GM20431 (cell line): Measurements from ENCODE around the gene ASRGL1.
"Not testable (repeated sequence)": the region's sequence is repeated elsewhere in the genome, so short reads cannot be mapped to it uniquely, and the experiment has no call there.

Source experiments
- in situ Hi-C: fragments of 300-500 bp; cut with MseI, MboI; formaldehyde crosslinking; loops from one replicate; pipeline ENCODE4 v1.15.0; 2020; ENCODE audit warnings: low sequenced_read_pairs; ENCODE audit not compliant: unreplicated experiment

ASRGL1 gene

GRCh38 chr11:62337303-62338181, at the start of gene ASRGL1:
Gene ASRGL1 (plus strand): TSS chr11:62337448. CDS start chr11:62337978, 530 bp downstream.
- in situ Hi-C loops: no loop called here

- in situ Hi-C loops: no loop called here
Measured at GRCh38 chr11:62295504-62295903, 41.7 kb upstream of the ASRGL1 start.

GRCh38 chr11:62298975-62299374, 38.3 kb upstream of the ASRGL1 start, which contains the start of gene SCGB1D4:
Gene SCGB1D4 (minus strand): TSS chr11:62299075. CDS start chr11:62299010, 65 bp downstream.
- in situ Hi-C loops: no loop called here

GRCh38 chr11:62306227-62306626, 31.0 kb upstream of the ASRGL1 start:
- in situ Hi-C loops: no loop called here

- in situ Hi-C loops: no loop called here
Measured at GRCh38 chr11:62307950-62308349, 29.3 kb upstream of the ASRGL1 start.

- in situ Hi-C loops: no loop called here
Measured at GRCh38 chr11:62309991-62310390, 27.3 kb upstream of the ASRGL1 start.

GRCh38 chr11:62315431-62315830, 21.8 kb upstream of the ASRGL1 start:
- in situ Hi-C loops: no loop called here

- in situ Hi-C loops: no loop called here
Measured at GRCh38 chr11:62322524-62322923, 14.7 kb upstream of the ASRGL1 start.

GRCh38 chr11:62324731-62325556, 12.3 kb upstream of the ASRGL1 start:
- in situ Hi-C loops: no loop called here

- in situ Hi-C loops: not testable (repeated sequence)
Measured at GRCh38 chr11:62325781-62326180, 11.5 kb upstream of the ASRGL1 start.

GRCh38 chr11:62326719-62327118, 10.5 kb upstream of the ASRGL1 start:
- in situ Hi-C loops: not testable (repeated sequence)

GRCh38 chr11:62327541-62327940, 9.7 kb upstream of the ASRGL1 start:
- in situ Hi-C loops: not testable (repeated sequence)

GRCh38 chr11:62331264-62331663, 6.0 kb upstream of the ASRGL1 start:
- in situ Hi-C loops: not testable (repeated sequence)

GRCh38 chr11:62333768-62334167, 3.5 kb upstream of the ASRGL1 start:
- in situ Hi-C loops: no loop called here

- in situ Hi-C loops: not testable (repeated sequence)
Measured at GRCh38 chr11:62336949-62337302, 322 bp upstream of the ASRGL1 start.

GRCh38 chr11:62338218-62338617, 970 bp downstream of the ASRGL1 start:
- in situ Hi-C loops: no loop called here

- in situ Hi-C loops: no loop called here
Measured at GRCh38 chr11:62340269-62340901, 3.1 kb downstream of the ASRGL1 start.

GRCh38 chr11:62341588-62341987, 4.3 kb downstream of the ASRGL1 start:
- in situ Hi-C loops: no loop called here

- in situ Hi-C loops: not testable (repeated sequence)
Measured at GRCh38 chr11:62343646-62344190, 6.5 kb downstream of the ASRGL1 start.

- in situ Hi-C loops: no loop called here
Measured at GRCh38 chr11:62344210-62344609, 7.0 kb downstream of the ASRGL1 start.
